GM18520 (cell line): Measurements from ENCODE around the gene EPM2AIP1.
"Not testable (repeated sequence)": the region's sequence is repeated elsewhere in the genome, so short reads cannot be mapped to it uniquely, and the experiment has no call there.

ENCODE experiments used
- ATAC-seq: cut with Tn5 transposase; IDR thresholded peaks from one replicate; pipeline ENCODE4 v1.9.1; 2021; ENCODE audit not compliant: unreplicated experiment

Gene EPM2AIP1

GRCh38 chr3:36992806-36993325 lies at the start of gene EPM2AIP1:
Gene EPM2AIP1 (minus strand): TSS chr3:36993131. CDS start chr3:36993077, 54 bp downstream.
- peak; percentile 83 for ATAC-seq

- not testable (repeated sequence) for ATAC-seq
Observed at GRCh38 chr3:37042712-37043111, 49.8 kb upstream of the EPM2AIP1 start.

- no peak for ATAC-seq
Observed at GRCh38 chr3:37041546-37042195, 48.7 kb upstream of the EPM2AIP1 start.

GRCh38 chr3:37040231-37040630 lies 47.3 kb upstream of the EPM2AIP1 start:
- no peak for ATAC-seq

GRCh38 chr3:37039161-37039846 lies 46.4 kb upstream of the EPM2AIP1 start:
- no peak for ATAC-seq

- no peak for ATAC-seq
Observed at GRCh38 chr3:37037352-37037751, 44.4 kb upstream of the EPM2AIP1 start.

- ATAC-seq, result no peak
Observed at GRCh38 chr3:37032961-37033360, 40.0 kb upstream of the EPM2AIP1 start.

GRCh38 chr3:37031096-37031682 lies 38.3 kb upstream of the EPM2AIP1 start:
- ATAC-seq, result no peak

GRCh38 chr3:37030588-37030987 lies 37.7 kb upstream of the EPM2AIP1 start:
- ATAC-seq, result no peak

- ATAC-seq, result no peak
Observed at GRCh38 chr3:37029516-37030163, 36.7 kb upstream of the EPM2AIP1 start.

- no peak for ATAC-seq
Observed at GRCh38 chr3:37029111-37029510, 36.2 kb upstream of the EPM2AIP1 start.

GRCh38 chr3:37028329-37028728 lies 35.4 kb upstream of the EPM2AIP1 start:
- no peak for ATAC-seq

GRCh38 chr3:37026851-37027250 lies 33.9 kb upstream of the EPM2AIP1 start:
- ATAC-seq, result no peak

- no peak for ATAC-seq
Observed at GRCh38 chr3:37025561-37026335, 32.8 kb upstream of the EPM2AIP1 start.

GRCh38 chr3:37024820-37025405 lies 32.0 kb upstream of the EPM2AIP1 start:
- ATAC-seq, result no peak

GRCh38 chr3:37024092-37024491 lies 31.2 kb upstream of the EPM2AIP1 start:
- ATAC-seq, result no peak

- no peak for ATAC-seq
Observed at GRCh38 chr3:37017683-37018082, 24.8 kb upstream of the EPM2AIP1 start.

GRCh38 chr3:37016903-37017302 lies 24.0 kb upstream of the EPM2AIP1 start:
- no peak for ATAC-seq

- ATAC-seq, result no peak
Observed at GRCh38 chr3:37015642-37016041, 22.7 kb upstream of the EPM2AIP1 start.

- ATAC-seq, result no peak
Observed at GRCh38 chr3:37014620-37015019, 21.7 kb upstream of the EPM2AIP1 start.
